ENCODE data around the gene CPS1.

DNA sequence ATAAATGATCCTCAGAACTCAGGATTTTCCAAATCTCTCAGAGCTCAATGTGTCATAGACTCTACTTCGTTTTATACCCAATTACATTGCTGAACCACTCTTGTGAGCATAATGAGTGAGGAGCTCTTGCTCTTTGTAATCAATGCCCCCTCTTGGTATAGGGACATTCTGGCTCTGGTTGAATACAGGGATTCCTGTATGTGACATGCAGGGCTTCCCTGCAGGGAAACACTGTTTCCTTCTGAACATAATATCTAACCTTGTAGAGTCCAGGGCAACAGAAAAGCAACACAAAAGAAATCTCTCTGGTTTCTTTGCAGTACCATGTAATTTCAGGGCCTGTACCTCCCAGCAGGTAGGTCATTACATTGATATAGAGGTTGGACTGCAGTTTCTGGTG is 101.5 kb downstream of the CPS1 start:
- TF ChIP-seq EZH2 (IDR thresholded peaks at IDR 0.05; ENCODE audit: insufficient read depth, low read length): no peak
- TF ChIP-seq, protein P1, sequence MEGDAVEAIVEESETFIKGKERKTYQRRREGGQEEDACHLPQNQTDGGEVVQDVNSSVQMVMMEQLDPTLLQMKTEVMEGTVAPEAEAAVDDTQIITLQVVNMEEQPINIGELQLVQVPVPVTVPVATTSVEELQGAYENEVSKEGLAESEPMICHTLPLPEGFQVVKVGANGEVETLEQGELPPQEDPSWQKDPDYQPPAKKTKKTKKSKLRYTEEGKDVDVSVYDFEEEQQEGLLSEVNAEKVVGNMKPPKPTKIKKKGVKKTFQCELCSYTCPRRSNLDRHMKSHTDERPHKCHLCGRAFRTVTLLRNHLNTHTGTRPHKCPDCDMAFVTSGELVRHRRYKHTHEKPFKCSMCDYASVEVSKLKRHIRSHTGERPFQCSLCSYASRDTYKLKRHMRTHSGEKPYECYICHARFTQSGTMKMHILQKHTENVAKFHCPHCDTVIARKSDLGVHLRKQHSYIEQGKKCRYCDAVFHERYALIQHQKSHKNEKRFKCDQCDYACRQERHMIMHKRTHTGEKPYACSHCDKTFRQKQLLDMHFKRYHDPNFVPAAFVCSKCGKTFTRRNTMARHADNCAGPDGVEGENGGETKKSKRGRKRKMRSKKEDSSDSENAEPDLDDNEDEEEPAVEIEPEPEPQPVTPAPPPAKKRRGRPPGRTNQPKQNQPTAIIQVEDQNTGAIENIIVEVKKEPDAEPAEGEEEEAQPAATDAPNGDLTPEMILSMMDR (IDR thresholded peaks at IDR 0.05; ENCODE audit: insufficient read depth, low read depth, low read length): no peak

Measured in astrocyte (in vitro differentiated cells and primary cell).